ENCODE data around the gene ZFP2. TPM values are rescaled to one million over a fixed set of nuclear protein-coding genes. Genes with fewer than 3 reads are reported as not detected.

The ZFP2 gene
- total RNA-seq, 1 donor from 2014 or later: 4.9 TPM

GRCh38 chr5:178941361-178941760 is 45.6 kb downstream of the ZFP2 start:
- Mint-ChIP-seq H3K4me3 (ENCODE audit: low read depth) (no peak overlapping the region), H3K9me3 (ENCODE audit: low read depth) (peaks cover 62% of the 10 kb centered on the region), H3K27me3 (no peaks in the 10 kb centered on the region), H3K4me1 (ENCODE audit: low read depth) (no peaks in the 10 kb centered on the region), H3K36me3 (ENCODE audit: insufficient read depth) (peaks cover 21% of the 10 kb centered on the region), H3K27ac (no peak overlapping the region)
- no peak for DNase-seq (ENCODE audit: low spot score, unreplicated experiment)
- no peak for TF ChIP-seq CTCF (IDR thresholded peaks at IDR 0.05; ENCODE audit: unreplicated experiment)

- TF ChIP-seq CTCF (IDR thresholded peaks at IDR 0.05; ENCODE audit: unreplicated experiment): no peak
- peaks cover 71% of the 10 kb centered on the region for H3K9me3 Mint-ChIP-seq (ENCODE audit: low read depth)
- no peak overlapping the region for H3K4me3 Mint-ChIP-seq (ENCODE audit: low read depth)
- no peaks in the 10 kb centered on the region for H3K27me3 Mint-ChIP-seq
- H3K36me3 Mint-ChIP-seq (ENCODE audit: insufficient read depth): peaks cover 27% of the 10 kb centered on the region
- no peaks in the 10 kb centered on the region for H3K4me1 Mint-ChIP-seq (ENCODE audit: low read depth)
- no peak overlapping the region for H3K27ac Mint-ChIP-seq
- no peak for DNase-seq (ENCODE audit: low spot score, unreplicated experiment)
Observed at GRCh38 chr5:178965465-178966055, 69.8 kb downstream of the ZFP2 start.

GRCh38 chr5:178981381-178981780 is 85.7 kb downstream of the ZFP2 start:
- no peak for DNase-seq (ENCODE audit: low spot score, unreplicated experiment)
- Mint-ChIP-seq H3K4me1 (ENCODE audit: low read depth) (no peaks in the 10 kb centered on the region), H3K27ac (no peak overlapping the region), H3K9me3 (ENCODE audit: low read depth) (peaks cover 52% of the 10 kb centered on the region), H3K36me3 (ENCODE audit: insufficient read depth) (peaks cover 4% of the 10 kb centered on the region), H3K27me3 (no peaks in the 10 kb centered on the region), H3K4me3 (ENCODE audit: low read depth) (no peak overlapping the region)
- no peak for TF ChIP-seq CTCF (IDR thresholded peaks at IDR 0.05; ENCODE audit: unreplicated experiment)

Other genes with a start within 250 kb of the ZFP2 start
- 18.4 and 20.3 TPM in 2 replicates for gene ZNF354A, start 165.3 kb upstream of the ZFP2 start, total RNA-seq
- 27.2 and 30.9 TPM in 2 replicates for gene ZNF354B, start 36.0 kb upstream of the ZFP2 start, total RNA-seq
- 0.36 and 0.62 TPM in 2 replicates for gene ZNF454, start 45.3 kb downstream of the ZFP2 start, total RNA-seq
- gene GRM6, start 99.4 kb downstream of the ZFP2 start, total RNA-seq: not detected in 2 replicates
- gene ZNF879, start 127.9 kb downstream of the ZFP2 start, total RNA-seq: 7.9 and 10.3 TPM in 2 replicates
- gene ZNF354C, start 164.5 kb downstream of the ZFP2 start, total RNA-seq: 8.1 and 8.5 TPM in 2 replicates